GM12878 (cell line): ENCODE data around the gene PHACTR3. TPM values are rescaled to one million over a fixed set of nuclear protein-coding genes. Genes with fewer than 3 reads are reported as not detected.

Source experiments
- ATAC-seq: fragments of 200-7000 bp; cut with Tn5 transposase; 3 replicates; pipeline ENCODE4 v1.9.1; 2020; ENCODE audit warnings: mild to moderate bottlenecking, moderate library complexity
- BruUV-seq: library from RNA; stranded (reverse); fragments of 400-500 nt; replicated peaks from 2 replicates; lab custom pipeline; 2021; lab: Mats Ljungman, UMichigan
- CTCF ChIA-PET: fragments of 300-600 bp; sonication (Branson Sonifier 250); formaldehyde crosslinking; extraction: SDS; loops from one replicate; lab custom pipeline; 2021; ENCODE audit warnings: inconsistent platforms; lab: Yijun Ruan, JAX
- POLR2A ChIA-PET: fragments of 350-600 bp; formaldehyde crosslinking; extraction: SDS; loops from one replicate; lab custom pipeline; 2021; ENCODE audit warnings: inconsistent platforms; lab: Charles Lee
- RAD21 ChIA-PET: fragments of 300-600 bp; sonication (Branson Sonifier 250); formaldehyde crosslinking; loops from one replicate; lab custom pipeline; 2023; ENCODE audit warnings: antibody characterized with exemption; ENCODE audit not compliant: unreplicated experiment; lab: Charles Lee
- SMC1A ChIA-PET: fragments of 300-600 bp; sonication (Branson Sonifier 250); formaldehyde crosslinking; loops from one replicate; lab custom pipeline; 2023; ENCODE audit not compliant: unreplicated experiment, uncharacterized antibody; lab: Charles Lee
- DNase-seq: peaks from one replicate; pipeline ENCODE4 v3.0.0-alpha.2; 2011; ENCODE audit warnings: low read depth, low spot score
- FAIRE-seq: peaks from 3 replicates; lab custom pipeline; 2011; peaks lifted over from hg19 to GRCh38; lab: Jason Lieb, UNC
- H2AFZ ChIP-seq: 2 replicates; pipeline ENCODE4 v1.6.0; 2011; ENCODE audit warnings: low read depth, low read length, control low read depth; ENCODE audit not compliant: control insufficient read depth
- H3K27ac ChIP-seq: 2 replicates; pipeline ENCODE4 v1.5.1; 2011; ENCODE audit warnings: control low read depth; ENCODE audit not compliant: control insufficient read depth, insufficient read depth
- H3K27me3 ChIP-seq, 2 experiments: replicated peaks in 1 of 2; 2 replicates each; pipeline versions ENCODE4 v1.6.0 to v1.6.1; 2011; ENCODE audit warnings: low read length in 1 of 2; ENCODE audit not compliant: control insufficient read depth in 2 of 2, insufficient read depth in 2 of 2
- H3K36me3 ChIP-seq, 2 experiments: 2 replicates each; pipeline ENCODE4 v1.5.1; 2011; ENCODE audit warnings: low read length in 1 of 2; ENCODE audit not compliant: control insufficient read depth in 2 of 2, insufficient read depth in 2 of 2
- H3K4me1 ChIP-seq: 2 replicates; pipeline ENCODE4 v1.6.1; 2011; ENCODE audit warnings: mild to moderate bottlenecking, low read length, moderate library complexity, mixed read lengths; ENCODE audit not compliant: control insufficient read depth, insufficient read depth
- H3K4me2 ChIP-seq: 2 replicates; pipeline ENCODE4 v1.6.0; 2011; ENCODE audit warnings: control low read depth; ENCODE audit not compliant: control insufficient read depth, insufficient read depth
- H3K4me3 ChIP-seq: fragments of 200-600 bp; sonication (generic); 2 replicates; pipeline ENCODE4 v1.5.1; 2016
- H3K79me2 ChIP-seq: 2 replicates; pipeline ENCODE4 v1.6.0; 2011; ENCODE audit warnings: low read length; ENCODE audit not compliant: control insufficient read depth, insufficient read depth
- H3K9ac ChIP-seq: 2 replicates; pipeline ENCODE4 v1.8.0; 2011; ENCODE audit warnings: low read length, control low read depth, mixed read lengths; ENCODE audit not compliant: control insufficient read depth, insufficient read depth
- H3K9me3 ChIP-seq: replicated peaks from 3 replicates; pipeline ENCODE4 v1.5.1; 2011; ENCODE audit warnings: mild to moderate bottlenecking, low read length; ENCODE audit not compliant: control insufficient read depth, insufficient read depth
- H4K20me1 ChIP-seq: 2 replicates; pipeline ENCODE4 v1.6.0; 2011; ENCODE audit not compliant: control insufficient read depth, insufficient read depth
- BCL3 ChIP-seq: IDR thresholded peaks from 2 replicates; pipeline ENCODE4 v1.6.1; 2011; ENCODE audit warnings: borderline replicate concordance, low read depth, mild to moderate bottlenecking, moderate library complexity, low read length; ENCODE audit not compliant: insufficient read depth, poor library complexity, severe bottlenecking
- CEBPB ChIP-seq, 2 experiments: fragments of 150-350 bp in 1 of 2; IDR thresholded peaks; 2 replicates each; pipeline ENCODE4 v1.6.1; 2012 to 2014; ENCODE audit warnings: low read depth in 2 of 2, low read length in 2 of 2, borderline replicate concordance in 1 of 2, inconsistent platforms in 1 of 2
- EGR1 ChIP-seq, 2 experiments: IDR thresholded peaks; 1 replicate in 1 of 2; 2 replicates in 1 of 2; pipeline ENCODE4 v1.6.1; 2011 to 2012; ENCODE audit warnings: low read depth in 2 of 2, low read length in 2 of 2, borderline replicate concordance in 1 of 2, mild to moderate bottlenecking in 1 of 2, moderate library complexity in 1 of 2
- KAT2A ChIP-seq: conservative IDR thresholded peaks from 2 replicates; pipeline ENCODE4 v1.6.1; 2011; ENCODE audit warnings: low read depth, low read length; ENCODE audit not compliant: control insufficient read depth
- NFYA ChIP-seq: IDR thresholded peaks from 2 replicates; pipeline ENCODE4 v1.6.1; 2011; ENCODE audit warnings: low read depth, mild to moderate bottlenecking, low read length, improper control_type of control experiment, borderline replicate concordance
- NR2C1 ChIP-seq: fragments of 450-650 bp; IDR thresholded peaks from 2 replicates; pipeline ENCODE4 v1.6.1; 2017; ENCODE audit warnings: antibody characterized with exemption, mild to moderate bottlenecking, moderate library complexity
- PAX5 ChIP-seq: IDR thresholded peaks from 2 replicates; pipeline ENCODE4 v1.6.1; 2011; ENCODE audit warnings: low read depth, low read length, borderline replicate concordance
- POLR2AphosphoS2 ChIP-seq: IDR thresholded peaks from 2 replicates; pipeline ENCODE4 v1.6.1; 2011; ENCODE audit warnings: low read depth, mild to moderate bottlenecking, low read length, improper control_type of control experiment, moderate library complexity
- SIN3A ChIP-seq: IDR thresholded peaks from 2 replicates; pipeline ENCODE4 v1.6.1; 2012; ENCODE audit warnings: low read depth, low read length, improper control_type of control experiment
- SREBF1 ChIP-seq: IDR thresholded peaks from 2 replicates; pipeline ENCODE4 v1.6.1; 2012; ENCODE audit warnings: mild to moderate bottlenecking, low read length
- TBL1XR1 ChIP-seq: IDR thresholded peaks from 2 replicates; pipeline ENCODE4 v1.6.1; 2012; ENCODE audit warnings: low read depth, low read length, improper control_type of control experiment
- TCF3 ChIP-seq: IDR thresholded peaks from 2 replicates; pipeline ENCODE4 v1.6.1; 2012; ENCODE audit warnings: low read depth, mild to moderate bottlenecking, low read length, borderline replicate concordance; ENCODE audit not compliant: insufficient read depth
- ZNF274 ChIP-seq: IDR thresholded peaks from one replicate; pipeline ENCODE4 v1.8.0; 2011; ENCODE audit not compliant: insufficient read length, insufficient read depth
- ZNF592 ChIP-seq: fragments of 450-650 bp; IDR thresholded peaks from 2 replicates; pipeline ENCODE4 v1.6.1; 2017; ENCODE audit warnings: mild to moderate bottlenecking, moderate library complexity
- WGBS: methylation state at CpG from one replicate; pipeline ENCODE4 v1.1.6; 2016; ENCODE audit warnings: low lambda C conversion rate; ENCODE audit not compliant: insufficient replicate concordance, insufficient coverage; ENCODE audit errors: missing lambda C conversion rate; 5-methylcytosine and 5-hydroxymethylcytosine counted together
- in situ Hi-C: fragments of 300-500 bp; cut with MboI; formaldehyde crosslinking; loops from 9 replicates; pipeline ENCODE4 v1.14.3; 2018; ENCODE audit warnings: mixed read lengths
- intact Hi-C: fragments of 100-400 bp; cut with micrococcal nuclease; formaldehyde crosslinking; loops from one replicate; pipeline ENCODE4 v1.14.2; 2022; ENCODE audit not compliant: unreplicated experiment
- polyA plus RNA-seq, 11 experiments: library from polyadenylated mRNA; depleted of rRNA in 4 of 11; unstranded in 6 of 11; stranded (reverse) in 5 of 11; fragments of >200 nt; fragmentation: Nextera tagmentation in 4 of 11; fragmentation: Illumina TruSeq in 1 of 11; extraction: Ambion mirVana in 4 of 11; extraction: Trizol in 1 of 11; gene quantifications; 1 replicate in 1 of 11; 2 replicates in 10 of 11; pipeline versions ENCODE4 v1.2.1 to v1.2.3, GENCODE V29; 2011 to 2016; ENCODE audit warnings: inconsistent platforms in 2 of 11, missing spikeins in 2 of 11, low read depth in 1 of 11
- total RNA-seq, 4 experiments: library from RNA; depleted of rRNA in 3 of 4; stranded (reverse); fragments of >200 nt in 3 of 4; fragmentation: Illumina TruSeq in 1 of 4; extraction: Trizol in 1 of 4; gene quantifications; 2 replicates each; pipeline versions ENCODE4 v1.2.1 to v1.2.3, GENCODE V29; 2013 to 2021

The PHACTR3 gene
- total and polyA plus RNA-seq, 10 of the 15 experiments (the other 5 are each of a cell fraction or from before 2014, with no cell fraction given), result 0.17 to 2.7 (median 0.27) TPM; not detected in 1

GRCh38 chr20:59661621-59662020 lies 57.3 kb downstream of the PHACTR3 start:
- ATAC-seq (no peak), FAIRE-seq (no peak), DNase-seq (no peak)
- SMC1A ChIA-PET, result no interaction called here
- TF ChIP-seq SREBF1 (no peak), KAT2A (no peak), TCF3 (no peak), NR2C1 (no peak), CEBPB (IDR thresholded peaks at IDR 0.05; ENCODE audit: borderline replicate concordance in 1 of 2, low read depth in 2 of 2, low read length in 2 of 2) (no peak), PAX5 (no peak), SIN3A (no peak), ZNF274 (no peak)
- Histone ChIP-seq H4K20me1 (no peaks in the 10 kb centered on the region), H3K9me3 (no peaks in the 10 kb centered on the region), H3K4me3 (no peak overlapping the region), H3K79me2 (no peaks in the 10 kb centered on the region), H3K27ac (no peak overlapping the region), H3K9ac (no peak overlapping the region), H3K36me3 (no peaks in the 10 kb centered on the region), H3K27me3 (no peaks in the 10 kb centered on the region), H3K4me1 (no peaks in the 10 kb centered on the region), H2AFZ (no peak overlapping the region), H3K4me2 (no peak overlapping the region)
- in situ Hi-C loops (no loop called here), intact Hi-C loops (no loop called here)
- RAD21 ChIA-PET, result no interaction called here
- POLR2A ChIA-PET, result no interaction called here
- CTCF ChIA-PET, result no interaction called here
- BruUV-seq, result no TSS peak
- 48% methylated on average over 10 of the region's 10 CpGs for WGBS

GRCh38 chr20:59662161-59662560 lies 57.8 kb downstream of the PHACTR3 start:
- WGBS, result 20% methylated on average over 5 of the region's 5 CpGs
- DNase-seq (no peak), FAIRE-seq (no peak), ATAC-seq (no peak)
- Histone ChIP-seq H3K79me2 (no peaks in the 10 kb centered on the region), H3K9ac (no peak overlapping the region), H3K36me3 (no peaks in the 10 kb centered on the region), H3K9me3 (no peaks in the 10 kb centered on the region), H3K4me1 (no peaks in the 10 kb centered on the region), H3K27ac (no peak overlapping the region), H3K4me3 (no peak overlapping the region), H2AFZ (no peak overlapping the region), H3K4me2 (no peak overlapping the region), H3K27me3 (no peaks in the 10 kb centered on the region), H4K20me1 (no peaks in the 10 kb centered on the region)
- RAD21 ChIA-PET, result no interaction called here
- POLR2A ChIA-PET, result no interaction called here
- CTCF ChIA-PET, result no interaction called here
- in situ Hi-C loops (no loop called here), intact Hi-C loops (no loop called here)
- SMC1A ChIA-PET, result no interaction called here
- no TSS peak for BruUV-seq
- TF ChIP-seq POLR2AphosphoS2 (no peak), EGR1 (IDR thresholded peaks at IDR 0.05; ENCODE audit: borderline replicate concordance in 1 of 2, low read depth in 2 of 2, low read length in 2 of 2) (no peak), BCL3 (no peak), NFYA (no peak), TBL1XR1 (no peak), ZNF592 (no peak)
